Spleen (tissue), 7 donors: Measurements from ENCODE around the gene SLC4A7.

Experiments used
- CTCF ChIP-seq, 11 experiments: fragments of 200-600 bp in 7 of 11; fragments of 450-650 bp in 4 of 11; sonication (generic) in 4 of 11; IDR thresholded peaks in 8 of 11; conservative IDR thresholded peaks in 3 of 11; 1 replicate in 7 of 11; 2 replicates in 4 of 11; pipeline versions ENCODE4 v1.4.0 to v1.8.0; 2016 to 2021; ENCODE audit warnings: antibody characterized with exemption in 11 of 11, inconsistent platforms in 4 of 11, mild to moderate bottlenecking in 1 of 11
- POLR2A ChIP-seq, 3 donors: fragments of 450-650 bp; IDR thresholded peaks; one replicate each; pipeline ENCODE4 v1.5.1; 2017; ENCODE audit warnings: antibody characterized with exemption in 3 of 3, mild to moderate bottlenecking in 1 of 3
- POLR2AphosphoS5 ChIP-seq, 3 donors: sonication (generic); formaldehyde crosslinking; IDR thresholded peaks; one replicate each; pipeline ENCODE4 v1.5.1; 2017; ENCODE audit warnings: antibody characterized with exemption in 3 of 3
- donor health status: DM: no; HTN: no; CAD: no; lungs with moderate emphysema.
- donor health status: DM: no; HTN: no; CAD: no.
- donor health status: DM: no; HTN: no; CAD: no.

GRCh38 chr3:27507515-27508266 is 23.5 kb upstream of the SLC4A7 start:
- TF ChIP-seq POLR2AphosphoS5 (IDR thresholded peaks at IDR 0.05) (no peak), CTCF (IDR thresholded peaks at IDR 0.05 in 8 of 11, conservative IDR thresholded peaks at IDR 0.05 in 3 of 11) (no peak), POLR2A (IDR thresholded peaks at IDR 0.05) (no peak)
